Osteoblast (primary cell): Measurements from ENCODE around the gene TPP1. TPM values are rescaled to one million over a fixed set of nuclear protein-coding genes. Genes with fewer than 3 reads are reported as not detected.

ENCODE experiments used
- DNase-seq: peaks from one replicate; pipeline ENCODE4 v3.0.0; 2011; ENCODE audit warnings: low spot score, mixed read lengths; ENCODE audit not compliant: insufficient read length; ENCODE audit errors: missing footprints
- H2AFZ ChIP-seq: 2 replicates; pipeline ENCODE4 v1.6.0; 2011; ENCODE audit warnings: mild to moderate bottlenecking, low read length
- H3K27ac ChIP-seq: 2 replicates; pipeline ENCODE4 v1.5.1; 2011; ENCODE audit warnings: mild to moderate bottlenecking, low read depth, low read length, moderate library complexity
- H3K27me3 ChIP-seq: 2 replicates; pipeline ENCODE4 v1.6.0; 2012; ENCODE audit warnings: mild to moderate bottlenecking, control low read depth, inconsistent platforms, low read length, moderate library complexity; ENCODE audit not compliant: insufficient read depth
- H3K36me3 ChIP-seq: 2 replicates; pipeline ENCODE4 v1.5.1; 2011; ENCODE audit warnings: mild to moderate bottlenecking, low read length, control low read depth, moderate library complexity; ENCODE audit not compliant: insufficient read depth
- H3K4me1 ChIP-seq: 2 replicates; pipeline ENCODE4 v1.5.1; 2011; ENCODE audit warnings: mild to moderate bottlenecking, low read length, control low read depth, moderate library complexity; ENCODE audit not compliant: insufficient read depth
- H3K4me2 ChIP-seq: 2 replicates; pipeline ENCODE4 v1.6.0; 2011; ENCODE audit warnings: mild to moderate bottlenecking, low read length; ENCODE audit not compliant: insufficient read depth
- H3K4me3 ChIP-seq: fragments of 200-600 bp; sonication (generic); 3 replicates; pipeline ENCODE4 v1.5.1; 2012; ENCODE audit warnings: mild to moderate bottlenecking, low read length, inconsistent platforms; ENCODE audit not compliant: insufficient read depth
- H3K79me2 ChIP-seq: 2 replicates; pipeline ENCODE4 v1.6.0; 2012; ENCODE audit warnings: mild to moderate bottlenecking, low read length, control low read depth, inconsistent platforms; ENCODE audit not compliant: insufficient read depth
- H3K9me3 ChIP-seq: 2 replicates; pipeline ENCODE4 v1.5.1; 2011; ENCODE audit warnings: low read depth, low read length, control low read depth
- H4K20me1 ChIP-seq: 2 replicates; pipeline ENCODE4 v1.6.0; 2012; ENCODE audit warnings: mild to moderate bottlenecking, low read length, control low read depth; ENCODE audit not compliant: insufficient read depth
- CTCF ChIP-seq: IDR thresholded peaks from 2 replicates; pipeline ENCODE4 v1.5.1; 2011; ENCODE audit warnings: mild to moderate bottlenecking, low read depth, low read length, moderate library complexity; ENCODE audit errors: extremely low read depth
- total RNA-seq: library from RNA; depleted of rRNA; stranded (reverse); fragments of >200 nt; gene quantifications from 2 replicates; pipeline ENCODE4 v1.2.3, GENCODE V29; 2012

TPP1 gene
- total RNA-seq, 1 donor, result 127 TPM

- no peaks in the 10 kb centered on the region for H3K79me2 ChIP-seq
- no peak overlapping the region for H3K4me2 ChIP-seq
- no peak for TF ChIP-seq CTCF
- no peaks in the 10 kb centered on the region for H3K9me3 ChIP-seq
- DNase-seq, result peak; percentile 73
- H2AFZ ChIP-seq, result no peak overlapping the region
- peaks cover 21% of the 10 kb centered on the region for H3K4me1 ChIP-seq
- H4K20me1 ChIP-seq, result no peaks in the 10 kb centered on the region
- no peaks in the 10 kb centered on the region for H3K27me3 ChIP-seq
- no peak overlapping the region for H3K27ac ChIP-seq
- H3K36me3 ChIP-seq, result no peaks in the 10 kb centered on the region
- H3K4me3 ChIP-seq, result no peak overlapping the region
Measured at GRCh38 chr11:6633422-6634408, 14.5 kb upstream of the TPP1 start.

GRCh38 chr11:6632116-6633073, 13.2 kb upstream of the TPP1 start:
- Histone ChIP-seq H3K4me3 (no peak overlapping the region), H3K9me3 (no peaks in the 10 kb centered on the region), H3K4me2 (no peak overlapping the region), H3K27ac (no peak overlapping the region), H3K27me3 (no peaks in the 10 kb centered on the region), H3K36me3 (no peaks in the 10 kb centered on the region), H3K4me1 (peaks cover 8% of the 10 kb centered on the region), H4K20me1 (no peaks in the 10 kb centered on the region), H2AFZ (no peak overlapping the region), H3K79me2 (no peaks in the 10 kb centered on the region)
- peak; percentile 68 for DNase-seq
- no peak for TF ChIP-seq CTCF

- Histone ChIP-seq H3K4me2 (no peak overlapping the region), H3K9me3 (no peaks in the 10 kb centered on the region), H3K4me3 (no peak overlapping the region), H3K79me2 (no peaks in the 10 kb centered on the region), H2AFZ (no peak overlapping the region), H3K27me3 (no peaks in the 10 kb centered on the region), H4K20me1 (no peaks in the 10 kb centered on the region), H3K4me1 (peaks cover 8% of the 10 kb centered on the region), H3K36me3 (no peaks in the 10 kb centered on the region), H3K27ac (no peak overlapping the region)
- no peak for TF ChIP-seq CTCF
- DNase-seq, result peak; percentile 91
Measured at GRCh38 chr11:6631361-6631890, 12.2 kb upstream of the TPP1 start.
